RPMI8226 (cell line): ENCODE measurements around the gene ASCC2.
A peak's percentile ranks its signal among the peaks of the same experiment; 100 is the strongest.
"Not testable (repeated sequence)": the region's sequence is repeated elsewhere in the genome, so short reads cannot be mapped to it uniquely, and the experiment has no call there.

Experiments used
- DNase-seq: peaks from one replicate; pipeline ENCODE4 v3.0.0-alpha.2; 2015

The ASCC2 gene

DNA sequence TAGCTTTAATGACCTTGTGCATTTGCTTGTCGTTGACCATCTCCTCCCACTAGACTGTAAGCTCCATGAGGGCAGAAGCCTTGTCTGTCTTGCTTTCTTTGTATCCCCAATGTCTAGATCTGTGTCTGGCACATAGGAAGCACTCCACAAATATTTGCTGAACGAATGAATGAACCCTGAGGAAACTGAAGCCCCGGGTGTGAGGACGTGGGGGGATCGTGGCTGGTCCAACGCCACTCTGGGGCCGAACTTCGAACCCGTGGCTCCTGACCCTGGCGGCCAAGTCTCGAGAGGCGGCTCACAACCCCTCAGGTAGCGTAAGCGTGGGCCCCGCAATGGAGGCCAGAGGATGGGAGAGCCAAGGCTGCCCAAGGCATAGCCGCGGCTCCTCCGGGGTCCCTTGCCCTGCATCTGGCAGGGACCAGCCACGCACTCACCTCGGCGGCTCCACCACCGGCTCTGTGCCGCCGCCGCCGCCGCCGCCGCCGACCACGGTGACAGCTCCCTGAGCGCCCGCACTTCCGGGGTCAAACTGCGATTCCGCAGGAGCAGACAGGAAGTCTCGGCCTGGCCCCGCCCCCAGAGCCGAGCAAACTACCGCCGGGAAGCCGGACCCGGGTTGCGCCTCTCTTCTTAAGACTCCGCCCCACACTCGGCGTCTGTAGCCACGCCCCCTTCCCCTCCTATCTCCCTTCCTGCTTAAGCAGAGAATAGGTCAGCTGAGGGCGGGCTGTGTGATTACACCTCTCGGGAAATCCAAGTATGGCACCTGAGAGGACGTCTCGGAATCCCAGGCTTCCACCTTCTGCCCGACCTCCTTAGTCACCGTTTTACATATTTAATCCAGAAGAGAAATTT is at the start of gene ASCC2:
Gene ASCC2 (minus strand): TSS at position 534 of the 858 bp plus-strand sequence. CDS start 5,949 bp downstream, outside the sequence.
- peak; percentile 99 for DNase-seq

DNA sequence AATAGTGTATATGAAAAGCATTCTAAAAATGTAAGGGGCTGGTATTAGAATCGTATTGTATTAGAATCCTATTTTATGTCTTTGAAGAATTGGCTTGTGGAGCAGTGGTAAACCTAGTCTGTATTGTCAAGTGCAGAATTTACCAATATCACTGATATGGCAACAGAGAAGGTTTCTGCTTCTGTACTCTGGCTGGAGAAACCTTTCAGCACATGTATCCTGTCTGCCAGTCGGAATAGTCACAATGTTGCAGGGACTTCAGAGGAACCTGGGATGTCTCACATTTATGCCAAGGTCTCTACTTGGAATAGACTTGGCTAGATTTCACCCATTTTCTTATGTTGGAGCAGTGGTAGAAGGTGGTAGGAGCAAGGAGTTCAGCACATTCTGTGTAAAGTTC is 49.3 kb upstream of the ASCC2 start:
- no peak for DNase-seq

GRCh38 chr22:29886596-29886995 is 48.5 kb upstream of the ASCC2 start:
- DNase-seq = no peak

DNA sequence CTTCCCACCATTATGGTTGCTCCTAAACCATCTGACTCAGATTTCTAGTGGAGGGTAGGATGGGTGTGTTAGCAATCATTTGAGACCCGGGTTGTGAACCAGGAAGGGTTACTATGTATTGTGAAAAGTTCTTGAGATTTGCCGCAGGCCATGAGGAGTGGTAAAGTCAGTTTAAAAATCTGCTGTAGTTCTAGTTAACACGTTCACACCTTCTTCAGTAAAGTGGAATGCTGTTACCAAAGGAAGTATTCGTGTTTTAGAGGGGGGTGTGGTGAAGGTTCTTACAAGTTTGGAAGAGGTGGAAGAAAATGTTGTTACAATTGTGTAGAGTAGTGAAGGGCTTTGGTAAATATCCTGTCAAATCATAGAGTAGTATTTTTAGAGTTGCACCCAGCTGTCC is 47.5 kb upstream of the ASCC2 start:
- no peak for DNase-seq

- DNase-seq = no peak
These were observed 45.7 kb upstream of the ASCC2 start for GRCh38 chr22:29883775-29884097.

GRCh38 chr22:29883045-29883774 is 45.1 kb upstream of the ASCC2 start, which contains the start of gene MTMR3:
Gene MTMR3 (plus strand): TSS chr22:29883174. CDS start chr22:29971060, 87,886 bp downstream.
- peak; percentile 93 for DNase-seq

DNA sequence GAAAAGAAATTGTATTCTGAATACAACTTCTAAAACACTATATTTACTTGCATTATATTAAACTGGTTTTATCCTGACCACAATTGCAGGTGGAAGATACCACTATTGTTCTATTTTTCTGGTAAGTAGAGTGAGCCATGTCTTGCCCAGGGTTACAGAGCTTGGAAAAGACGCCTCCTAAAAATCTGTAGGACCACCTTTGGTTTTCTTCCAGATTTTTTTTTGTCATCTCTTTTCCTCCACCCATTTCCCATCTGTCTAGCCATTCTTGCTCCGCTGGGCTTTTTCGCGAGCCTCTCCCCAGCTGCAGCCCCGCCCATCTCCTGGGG is 44.6 kb upstream of the ASCC2 start:
- no peak for DNase-seq

GRCh38 chr22:29879753-29880152 is 41.7 kb upstream of the ASCC2 start:
- no peak for DNase-seq

DNA sequence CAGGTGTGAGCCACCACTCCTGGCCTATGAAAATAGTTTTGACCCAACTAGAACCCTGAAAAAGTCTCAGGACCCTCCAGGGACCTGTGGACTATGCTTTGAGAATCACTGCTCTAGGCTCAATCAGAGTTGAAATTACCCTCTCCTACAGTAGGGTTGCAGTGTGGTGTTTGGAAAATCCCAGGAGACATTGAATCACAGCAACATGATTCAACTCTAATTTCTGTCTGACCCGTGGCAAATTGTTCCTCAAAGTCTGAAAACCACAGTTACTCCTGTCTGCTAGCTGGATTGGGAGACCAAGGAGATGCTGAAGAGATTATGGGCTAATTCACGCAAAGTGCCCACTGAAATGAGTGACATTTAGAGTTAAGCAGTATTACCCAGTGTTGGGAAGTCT is 39.5 kb upstream of the ASCC2 start:
- no peak for DNase-seq

- no peak for DNase-seq
These were observed 35.9 kb upstream of the ASCC2 start for GRCh38 chr22:29873943-29874342.

GRCh38 chr22:29872989-29873388 is 34.9 kb upstream of the ASCC2 start:
- DNase-seq = no peak

- peak; percentile 16 for DNase-seq
These were observed 34.2 kb upstream of the ASCC2 start for GRCh38 chr22:29872144-29872893.

DNA sequence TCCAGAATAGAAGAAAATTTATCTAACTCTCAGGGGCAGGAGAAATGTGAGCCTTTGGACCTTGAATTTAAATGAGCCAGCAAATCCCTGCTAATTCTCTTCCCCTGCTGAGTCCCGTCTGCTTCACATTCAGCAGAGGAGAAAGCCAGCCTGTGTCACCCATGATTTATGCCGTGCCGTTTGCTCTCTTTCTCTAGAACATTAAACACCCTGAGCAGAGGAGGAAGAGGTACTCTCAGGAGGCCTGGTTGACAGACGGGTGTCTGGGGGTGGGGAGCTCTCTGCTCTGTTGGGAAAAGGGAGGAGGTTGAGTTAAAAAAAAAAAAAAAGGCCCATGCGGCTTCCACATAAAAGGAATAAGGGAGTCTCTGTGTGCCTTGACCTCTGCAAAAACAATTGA is 33.6 kb upstream of the ASCC2 start:
- no peak for DNase-seq

DNA sequence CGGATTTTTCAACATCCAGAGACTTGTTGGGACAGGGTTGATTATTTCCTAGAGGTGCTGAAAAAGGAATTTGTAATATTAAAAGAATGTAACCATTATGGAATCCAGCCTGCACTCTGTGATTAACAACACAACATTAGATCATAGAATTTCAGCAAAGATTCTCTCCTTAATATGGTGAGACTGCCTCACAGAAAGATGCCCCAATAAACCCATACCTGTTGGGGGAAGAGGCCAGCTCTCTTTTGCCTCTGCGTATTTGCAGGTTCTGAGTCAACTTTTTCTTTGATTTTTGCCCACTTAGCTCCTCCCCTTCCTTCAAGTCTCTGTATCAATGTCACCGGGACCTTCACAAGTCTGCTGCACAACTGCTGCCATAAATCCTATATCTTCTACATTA is 32.5 kb upstream of the ASCC2 start:
- no peak for DNase-seq

DNA sequence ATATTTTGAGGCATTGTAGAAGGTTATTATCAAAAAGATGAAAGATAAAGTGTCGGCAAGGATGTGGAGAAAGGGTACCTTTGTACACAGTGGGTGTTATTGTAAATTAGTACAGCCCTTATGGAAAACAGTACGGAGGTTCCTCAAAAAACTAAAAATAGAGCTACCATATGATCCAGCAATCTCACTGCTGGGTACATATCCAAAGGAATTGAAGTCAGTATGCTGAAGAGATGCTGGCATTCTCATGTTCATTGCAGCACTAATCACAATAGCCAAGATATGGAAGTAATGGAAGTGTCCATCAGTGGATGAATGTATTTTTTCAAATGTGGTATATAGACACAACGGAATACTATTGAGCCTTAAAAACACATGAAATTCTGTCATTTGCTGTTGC is 29.8 kb upstream of the ASCC2 start:
- DNase-seq = no peak

DNA sequence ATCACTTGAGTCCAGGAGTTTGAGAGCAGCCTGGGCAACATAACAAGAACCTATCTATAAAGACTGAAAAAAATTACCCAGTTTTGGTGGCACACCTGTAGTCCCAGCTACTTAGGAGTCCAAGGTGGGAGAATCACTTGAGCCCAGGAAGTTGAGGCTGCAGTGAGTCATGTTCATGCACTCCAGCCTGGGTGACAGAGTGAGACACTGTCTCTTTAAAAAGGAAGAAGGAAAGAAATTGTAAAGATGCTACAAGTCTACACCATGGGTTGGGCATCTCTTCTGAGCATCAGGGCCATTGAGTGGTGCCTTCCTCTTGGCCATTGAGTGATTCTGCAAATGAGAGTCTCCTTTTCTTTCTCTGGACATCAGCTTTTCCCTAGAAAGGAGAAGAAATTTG is 29.2 kb upstream of the ASCC2 start:
- no peak for DNase-seq

GRCh38 chr22:29865572-29865971 is 27.5 kb upstream of the ASCC2 start:
- not testable (repeated sequence) for DNase-seq

- DNase-seq = no peak
These were observed 23.7 kb upstream of the ASCC2 start for GRCh38 chr22:29861672-29862297.

DNA sequence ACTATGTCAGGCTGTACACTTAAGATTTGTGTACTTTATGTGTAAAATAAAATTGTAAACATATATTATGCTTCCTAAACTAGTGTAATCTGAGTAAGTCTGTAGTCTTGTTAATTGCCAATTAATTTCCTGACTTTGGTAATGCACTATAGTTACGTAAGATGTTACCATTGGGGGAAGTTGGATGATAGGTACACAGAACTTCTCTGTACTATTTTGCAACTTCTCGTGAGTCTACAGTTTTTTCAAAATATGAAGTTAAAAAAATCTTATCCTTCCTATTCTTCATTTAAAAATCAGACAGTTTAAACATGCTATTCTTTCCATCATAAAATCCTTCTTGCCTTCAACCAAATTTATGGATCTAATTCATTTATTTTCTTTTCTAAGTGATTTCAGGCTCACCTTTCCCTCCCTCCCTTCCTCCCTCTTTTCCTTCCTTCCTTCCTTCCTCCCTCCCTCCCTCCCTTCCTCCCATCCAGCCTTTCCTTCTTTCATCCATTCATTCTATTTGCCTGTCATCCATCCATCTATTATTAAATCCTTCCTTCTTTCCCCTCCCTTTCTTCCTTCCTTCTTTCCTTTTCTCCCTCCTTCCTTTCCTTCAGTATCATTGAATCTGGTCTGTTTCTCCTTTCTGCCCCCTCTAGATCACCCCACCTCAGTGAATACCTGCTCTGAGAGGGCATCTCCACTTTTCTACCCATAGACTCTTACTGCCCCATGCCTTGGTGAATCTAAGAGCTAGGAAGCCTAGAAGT is 22.1 kb upstream of the ASCC2 start:
- no peak for DNase-seq

DNA sequence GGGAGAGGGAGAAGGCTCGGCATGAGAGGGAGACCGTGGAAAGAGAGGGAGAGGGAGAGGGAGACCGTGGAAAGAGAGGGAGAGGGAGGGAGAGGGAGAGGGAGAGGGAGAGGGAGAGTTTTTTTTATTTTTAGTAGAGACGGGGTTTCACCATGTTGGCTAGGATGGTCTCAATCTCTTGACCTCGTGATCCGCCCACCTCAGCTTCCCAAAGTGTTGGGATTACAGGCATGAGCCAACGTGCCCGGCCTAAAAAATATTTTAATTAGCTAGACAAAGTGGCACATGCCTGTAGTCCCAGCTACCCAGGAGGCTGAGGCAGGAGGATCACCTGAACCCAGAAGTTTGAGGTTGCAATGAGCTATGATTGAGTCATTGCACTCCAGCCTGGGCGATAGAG is 21.0 kb upstream of the ASCC2 start:
- DNase-seq = not testable (repeated sequence)

DNA sequence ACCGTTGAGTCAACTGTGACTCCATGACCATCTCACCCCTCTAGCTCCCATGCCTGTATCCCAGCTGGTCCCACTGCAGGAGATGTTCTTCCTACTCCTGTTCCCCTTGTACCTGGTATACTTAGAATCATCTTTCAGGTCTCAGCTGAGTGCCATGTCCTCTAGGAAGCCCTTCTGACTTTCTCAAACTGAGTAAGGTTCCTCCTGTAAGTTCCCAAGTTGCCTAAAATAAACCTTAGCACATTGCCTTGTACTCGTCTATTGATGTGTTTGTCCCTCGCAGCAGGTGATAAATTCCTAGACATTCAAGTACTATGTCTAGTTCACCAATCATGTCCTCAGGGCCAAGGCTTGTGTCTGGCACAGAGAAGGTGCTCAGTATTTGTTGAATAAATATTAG is 18.4 kb upstream of the ASCC2 start:
- DNase-seq = no peak

GRCh38 chr22:29855611-29856181 is 17.6 kb upstream of the ASCC2 start:
- no peak for DNase-seq
